Measurements from ENCODE around the gene ADAMTS14.

- no peak for TF ChIP-seq CTCF (conservative IDR thresholded peaks at IDR 0.05; ENCODE audit: low read length)
- no peak for TF ChIP-seq EZH2phosphoT487 (IDR thresholded peaks at IDR 0.05; ENCODE audit: borderline replicate concordance, low read depth, low read length)
Observed at GRCh38 chr10:70688828-70689227, 16.5 kb downstream of the ADAMTS14 start.

All from OCI-LY7 (cell line).